Left lobe of liver (tissue), 1 donor: ENCODE results near the gene TUBG1. TPM values are rescaled to one million over a fixed set of nuclear protein-coding genes. Genes with fewer than 3 reads are reported as not detected.

Experiments used
- total RNA-seq: library from RNA; stranded (reverse); gene quantifications from one replicate; pipeline ENCODE4 v1.2.1, GENCODE V29; 2021
- donor health status: DM: no; HTN: yes; CAD: no.

Gene TUBG1
- total RNA-seq, 1 donor from 2014 or later, result 26.5 TPM

Other genes with a start within 250 kb of the TUBG1 start
- 112 TPM for gene STAT3, start 221.2 kb upstream of the TUBG1 start, total RNA-seq
- 12.3 TPM for gene CAVIN1, start 186.4 kb upstream of the TUBG1 start, total RNA-seq
- 42.8 TPM for gene ATP6V0A1, start 150.8 kb upstream of the TUBG1 start, total RNA-seq
- 44.4 TPM for gene NAGLU, start 73.4 kb upstream of the TUBG1 start, total RNA-seq
- 1.3 TPM for gene HSD17B1, start 56.8 kb upstream of the TUBG1 start, total RNA-seq
- gene COASY, start 47.5 kb upstream of the TUBG1 start, total RNA-seq, result 78.8 TPM
- 38.7 TPM for gene MLX, start 42.6 kb upstream of the TUBG1 start, total RNA-seq
- 0.65 TPM for gene PSMC3IP, start 32.0 kb upstream of the TUBG1 start, total RNA-seq
- 56.3 TPM for gene RETREG3, start 309 bp upstream of the TUBG1 start, total RNA-seq
- gene TUBG2, start 49.6 kb downstream of the TUBG1 start, total RNA-seq, result 7.6 TPM
- 27.6 TPM for gene PLEKHH3, start 67.3 kb downstream of the TUBG1 start, total RNA-seq
- 0.13 TPM for gene CCR10, start 72.2 kb downstream of the TUBG1 start, total RNA-seq
- 0.93 TPM for gene CNTNAP1, start 72.8 kb downstream of the TUBG1 start, total RNA-seq
- 12.1 TPM for gene EZH1, start 135.4 kb downstream of the TUBG1 start, total RNA-seq
- 3.4 TPM for gene RAMP2, start 151.5 kb downstream of the TUBG1 start, total RNA-seq
- gene VPS25, start 163.8 kb downstream of the TUBG1 start, total RNA-seq, result 30.9 TPM
- gene WNK4, start 170.9 kb downstream of the TUBG1 start, total RNA-seq, result 0.53 TPM
- gene COA3, start 189.0 kb downstream of the TUBG1 start, total RNA-seq, result 62.9 TPM
- gene CNTD1, start 189.2 kb downstream of the TUBG1 start, total RNA-seq, result not detected
- gene BECN1, start 214.6 kb downstream of the TUBG1 start, total RNA-seq, result 37.6 TPM
- 40.7 TPM for gene PSME3, start 223.7 kb downstream of the TUBG1 start, total RNA-seq
- 2.6 TPM for gene AOC2, start 234.9 kb downstream of the TUBG1 start, total RNA-seq
- gene AOC3, start 241.5 kb downstream of the TUBG1 start, total RNA-seq, result 8.6 TPM